Activated gamma-delta T cell (primary cell): ENCODE measurements around the gene ACSS3.
"Not testable (repeated sequence)": the region's sequence is repeated elsewhere in the genome, so short reads cannot be mapped to it uniquely, and the experiment has no call there.

Experiments
- DNase-seq: peaks from one replicate; lab custom pipeline; 2025; lab: John Stamatoyannopoulos, UW

The ACSS3 gene

GRCh38 chr12:81167694-81168093, 89.8 kb downstream of the ACSS3 start:
- DNase-seq = no peak

DNA sequence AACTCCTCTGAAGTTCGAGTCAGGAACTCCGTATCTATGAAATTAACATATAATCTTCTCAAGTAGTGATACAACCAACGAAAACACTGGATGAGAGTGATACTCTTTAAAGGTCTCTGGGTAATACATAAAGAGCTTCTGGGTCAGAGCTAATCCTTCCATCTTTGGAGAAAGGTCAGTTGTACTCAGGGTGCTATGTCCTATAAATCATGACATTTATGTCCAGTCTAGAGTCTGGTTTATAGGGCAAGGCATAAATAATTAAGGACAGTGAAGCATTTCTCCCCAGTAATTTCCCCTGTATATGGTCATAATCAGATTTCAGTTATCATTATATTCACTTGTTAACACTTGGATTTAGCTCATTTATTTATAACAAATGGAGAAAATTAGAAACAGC, 90.6 kb downstream of the ACSS3 start:
- no peak for DNase-seq

GRCh38 chr12:81170072-81170471, 92.2 kb downstream of the ACSS3 start:
- no peak for DNase-seq

DNA sequence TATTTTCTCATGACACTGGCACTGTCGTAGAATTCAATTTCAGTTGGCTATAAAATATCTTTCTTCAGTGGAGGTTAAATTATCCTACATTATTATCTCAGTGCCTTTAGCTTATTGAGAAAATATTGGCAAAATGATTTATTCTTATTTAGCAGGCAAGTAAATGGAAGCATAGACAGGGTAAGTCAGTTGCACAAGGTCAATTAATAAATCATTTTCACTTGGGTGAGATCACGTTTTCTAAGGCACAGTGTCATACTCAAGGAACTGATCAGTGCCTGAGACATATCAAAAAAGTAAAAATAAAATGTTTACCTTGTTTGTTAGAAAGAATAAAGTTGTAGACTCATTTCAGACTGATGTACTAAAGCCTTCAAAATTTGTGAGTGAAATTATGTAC, 95.0 kb downstream of the ACSS3 start:
- no peak for DNase-seq

GRCh38 chr12:81174664-81175063, 96.8 kb downstream of the ACSS3 start:
- DNase-seq = no peak

- no peak for DNase-seq
Measured at GRCh38 chr12:81176796-81177195, 98.9 kb downstream of the ACSS3 start.

- DNase-seq = no peak
Measured at GRCh38 chr12:81181691-81182090, 103.8 kb downstream of the ACSS3 start.

DNA sequence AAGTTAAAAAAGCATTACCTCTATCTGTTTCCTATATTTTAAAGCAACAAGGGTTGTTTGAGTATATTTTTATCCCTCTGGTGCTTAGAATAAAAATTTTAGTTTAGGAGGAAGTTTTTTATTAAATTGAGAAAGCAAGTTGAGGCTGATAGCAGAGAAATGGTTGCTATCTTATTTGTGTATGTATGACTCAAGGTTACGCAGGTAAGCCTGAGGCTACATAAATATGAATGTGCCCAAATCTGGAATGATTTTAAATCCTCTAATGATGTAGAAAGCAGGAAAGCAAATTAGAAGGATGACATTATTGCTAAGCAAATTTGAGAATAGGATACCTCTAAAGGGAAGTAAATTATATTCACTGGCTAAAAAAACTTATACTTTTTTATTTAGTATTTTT, 109.8 kb downstream of the ACSS3 start:
- no peak for DNase-seq

DNA sequence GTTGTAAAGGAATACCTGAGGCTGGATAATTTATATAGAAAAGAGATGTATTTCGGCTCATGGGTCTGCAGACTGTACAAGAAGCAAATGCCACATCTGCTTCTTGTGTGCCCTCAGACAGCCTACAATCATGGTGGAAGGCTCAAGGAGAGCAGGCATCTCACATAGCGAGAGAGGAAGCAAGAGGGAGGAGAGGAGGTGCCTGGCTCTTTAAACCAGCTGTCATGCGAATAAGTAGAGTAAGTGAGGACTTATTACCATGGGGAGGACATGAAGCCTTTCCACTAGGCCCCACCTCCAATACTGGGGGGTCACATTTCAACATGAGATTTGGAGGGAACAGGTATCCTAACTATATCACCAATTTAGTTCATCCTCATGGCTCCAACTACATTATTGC, 118.7 kb downstream of the ACSS3 start:
- DNase-seq = no peak

GRCh38 chr12:81200561-81200960, 122.7 kb downstream of the ACSS3 start:
- DNase-seq = not testable (repeated sequence)

DNA sequence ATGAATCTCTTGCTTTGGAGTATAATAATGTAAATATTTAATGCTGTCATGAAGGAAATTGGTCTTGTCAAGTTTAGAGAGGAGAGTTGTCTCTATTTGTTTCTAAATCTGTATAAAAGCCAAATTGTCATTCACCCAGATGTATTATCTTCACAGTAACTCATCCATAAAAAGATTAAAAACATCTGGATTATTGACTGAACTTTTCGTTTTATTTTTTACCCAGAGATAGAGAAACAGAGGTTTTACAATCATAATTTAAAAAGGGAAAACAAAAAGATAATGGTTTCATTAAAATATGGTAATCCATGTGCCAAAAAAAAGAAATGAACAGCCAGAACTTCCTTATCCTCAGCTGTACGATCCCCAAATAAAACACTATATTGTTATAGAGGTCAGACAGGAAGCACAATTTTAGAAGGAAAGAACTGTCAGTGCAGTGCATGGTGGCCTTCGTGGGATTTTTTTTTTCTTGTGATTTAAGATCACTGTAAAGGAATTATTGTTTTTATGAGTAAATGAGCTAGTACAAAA, 125.9 kb downstream of the ACSS3 start:
- DNase-seq = no peak

- DNase-seq = no peak
Measured at GRCh38 chr12:81205416-81205815, 127.5 kb downstream of the ACSS3 start.

- DNase-seq = no peak
Measured at GRCh38 chr12:81206429-81206828, 128.6 kb downstream of the ACSS3 start.

GRCh38 chr12:81207173-81207572, 129.3 kb downstream of the ACSS3 start:
- DNase-seq = no peak

DNA sequence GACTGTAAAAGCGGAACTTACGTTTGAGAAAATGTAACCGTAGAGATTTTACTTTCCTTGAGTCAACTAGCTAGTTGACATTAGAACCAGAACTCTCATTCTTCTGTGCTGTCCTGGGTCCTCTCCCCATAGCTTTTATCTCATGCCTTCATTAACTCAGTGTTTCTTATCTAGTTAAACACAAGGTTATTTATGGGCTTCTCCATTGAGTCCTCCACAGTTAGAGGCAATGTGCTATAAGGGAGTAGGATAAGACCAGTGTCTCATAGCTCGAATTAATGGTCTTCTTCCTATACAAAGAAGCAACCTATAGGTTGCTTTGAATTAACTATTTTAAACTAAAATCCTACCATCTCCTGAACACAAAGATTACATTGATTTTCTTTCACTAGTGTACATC, 129.8 kb downstream of the ACSS3 start:
- no peak for DNase-seq

DNA sequence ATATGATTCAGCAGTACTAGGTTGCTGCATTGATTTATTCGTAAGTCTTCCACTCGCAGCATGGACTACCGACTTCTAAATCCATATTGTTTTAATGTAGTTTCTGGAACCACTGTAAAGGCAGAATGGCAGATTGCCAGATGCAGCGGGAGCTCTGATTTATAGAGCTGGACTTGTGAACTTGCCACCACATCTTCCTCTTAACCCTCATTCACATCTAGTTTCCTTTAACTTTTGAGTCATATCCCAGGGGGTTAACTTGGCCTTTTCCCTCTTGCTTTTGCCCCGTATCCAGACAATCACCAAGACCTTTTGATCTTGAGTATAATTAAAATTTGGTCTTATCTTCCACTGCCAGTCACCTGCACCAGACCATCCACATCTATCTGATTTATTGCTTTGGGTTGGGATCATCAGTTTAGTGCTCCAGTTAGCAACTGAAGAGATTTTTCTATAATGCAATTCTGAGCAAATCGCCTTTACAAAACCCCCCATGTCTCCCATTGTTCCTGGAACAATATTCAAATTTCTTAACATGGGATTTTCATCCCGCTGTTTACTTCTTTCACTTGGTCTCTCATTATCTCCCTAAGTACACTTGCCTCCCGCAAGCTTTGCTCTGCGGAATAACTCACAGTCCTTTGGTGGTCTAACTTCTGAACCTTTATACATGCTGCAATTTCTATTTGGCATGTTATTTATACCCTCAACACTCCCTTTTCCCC, 130.5 kb downstream of the ACSS3 start:
- DNase-seq = no peak

DNA sequence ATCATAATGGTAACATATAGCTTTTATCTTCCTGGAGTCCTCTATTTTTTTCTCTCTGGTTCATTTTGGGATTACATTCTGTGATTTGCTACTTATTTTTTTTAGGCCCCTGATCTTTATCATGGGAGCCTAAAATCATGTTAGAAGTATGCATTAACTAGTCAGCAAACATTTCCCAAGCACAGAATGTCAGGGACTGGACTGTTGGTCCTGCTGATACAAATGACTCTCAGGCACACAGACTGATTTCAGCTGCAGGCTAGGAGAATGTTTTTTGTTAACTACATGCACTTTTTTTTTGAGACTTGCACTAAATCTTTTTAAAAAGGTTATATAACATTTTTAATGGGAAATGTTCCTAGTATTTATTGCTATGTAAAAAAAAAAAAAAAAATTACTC, 131.1 kb downstream of the ACSS3 start:
- DNase-seq = no peak

DNA sequence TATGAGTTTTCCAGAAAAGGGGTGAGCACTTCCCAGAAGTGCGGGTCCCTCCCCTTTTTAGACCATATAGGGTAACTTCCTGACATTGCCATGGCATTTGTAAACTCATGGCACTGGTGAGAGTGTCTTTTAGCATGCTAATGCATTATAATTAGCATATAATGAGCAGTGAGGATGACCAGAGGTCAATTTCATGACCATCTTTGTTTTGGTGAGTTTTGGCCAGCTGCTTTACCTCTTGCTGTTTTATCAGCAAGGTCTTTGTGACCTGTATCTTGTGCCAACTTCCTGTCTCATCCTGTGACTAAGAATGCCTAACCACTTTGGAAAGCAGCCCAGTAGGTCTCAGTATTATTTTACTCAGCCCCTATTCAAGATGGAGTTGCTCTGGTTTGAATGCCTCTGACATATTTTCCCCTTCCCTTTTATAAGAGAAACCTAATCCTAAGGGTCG, 131.9 kb downstream of the ACSS3 start:
- DNase-seq = not testable (repeated sequence)

DNA sequence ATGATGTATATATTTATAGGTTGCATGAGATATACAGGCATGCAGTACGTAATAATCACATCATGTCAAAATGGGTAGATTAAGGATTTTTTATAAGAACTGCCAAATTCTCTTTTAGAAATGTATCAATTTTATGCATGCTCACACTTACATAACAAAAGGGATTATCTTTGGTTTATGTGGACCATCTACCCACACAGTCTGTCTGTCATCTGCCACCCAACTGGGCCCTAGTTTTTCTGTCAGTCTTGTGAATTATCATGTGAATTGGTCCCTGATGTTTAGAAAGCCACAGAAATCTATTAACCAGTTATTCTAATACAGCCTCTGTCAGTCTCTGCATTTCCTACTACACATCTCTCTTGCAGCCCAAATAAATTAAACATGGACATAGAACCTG, 133.4 kb downstream of the ACSS3 start:
- DNase-seq = no peak

GRCh38 chr12:81212996-81213696, 135.3 kb downstream of the ACSS3 start:
- DNase-seq = no peak

DNA sequence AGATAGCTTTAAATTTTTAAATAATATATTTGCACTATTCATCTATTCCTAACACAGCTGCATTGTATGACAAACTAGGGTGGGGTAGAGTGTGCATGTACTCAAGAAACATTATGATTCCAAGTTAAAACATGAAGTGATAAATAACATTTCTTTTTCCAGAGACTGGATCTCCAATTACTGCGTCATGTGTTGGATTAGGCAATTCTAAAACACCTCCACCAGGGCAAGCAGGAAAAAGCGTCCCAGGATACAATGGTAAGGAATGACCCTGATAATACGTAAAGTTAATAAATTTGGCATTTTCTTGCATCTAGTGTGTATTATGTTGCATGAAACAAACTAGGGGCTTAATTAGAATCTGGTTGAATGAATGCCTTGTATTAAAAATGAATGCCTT, 138.9 kb downstream of the ACSS3 start:
- no peak for DNase-seq

DNA sequence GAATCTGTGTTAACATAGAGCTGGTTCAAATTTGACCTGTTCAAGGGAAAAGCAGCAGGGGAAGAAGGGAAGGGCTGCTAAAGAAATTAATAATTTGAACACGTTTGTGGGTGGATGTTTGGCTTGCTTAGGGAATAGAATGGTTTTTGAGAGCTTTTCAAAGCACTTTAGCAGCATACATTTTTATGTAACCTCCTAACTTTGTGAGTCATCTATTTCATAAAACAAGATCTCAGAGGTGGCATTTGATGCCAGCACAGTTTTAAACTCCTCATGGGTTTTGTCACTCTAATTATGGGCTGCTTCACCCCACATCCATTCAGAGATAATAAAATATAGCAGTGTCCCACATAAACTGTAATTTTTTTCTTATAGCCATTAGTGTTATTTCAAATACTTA, 143.8 kb downstream of the ACSS3 start:
- no peak for DNase-seq

DNA sequence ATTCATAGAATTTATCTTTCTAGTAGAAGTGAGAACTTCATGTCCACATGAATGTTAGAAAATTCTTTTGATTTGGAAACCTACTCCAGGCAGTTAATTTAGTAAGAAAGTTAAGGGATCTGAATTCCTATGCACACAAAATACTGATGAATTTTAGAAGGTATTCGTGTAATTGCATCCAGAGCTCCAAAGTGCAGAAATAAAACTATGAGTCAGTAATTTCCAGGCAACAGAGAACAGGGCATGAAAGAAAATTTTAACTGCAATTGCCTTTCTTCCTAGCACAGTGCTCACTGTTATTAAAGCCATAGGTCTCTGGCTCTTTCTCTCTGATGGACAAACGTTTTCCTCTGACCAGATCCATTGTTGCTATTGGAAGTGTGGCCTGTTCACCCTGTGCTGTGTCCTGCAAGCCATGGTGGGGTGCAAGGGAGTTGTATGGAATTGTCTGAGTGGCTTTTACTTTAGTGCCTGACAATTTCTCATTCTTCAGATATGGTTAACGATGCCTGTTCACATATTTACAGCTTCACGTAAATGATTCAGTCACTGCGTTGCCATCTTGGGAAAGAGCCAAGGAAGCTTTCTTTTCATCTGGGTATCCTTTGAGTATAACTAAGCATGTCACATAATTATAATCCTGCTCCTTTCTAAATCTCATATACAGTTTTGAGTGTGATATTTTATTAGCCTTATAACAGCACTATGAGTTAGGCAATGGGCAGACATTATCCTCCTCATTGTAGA, 145.1 kb downstream of the ACSS3 start:
- no peak for DNase-seq
